HCT116 (cell line): Measurements from ENCODE around the gene FBH1. TPM values are rescaled to one million over a fixed set of nuclear protein-coding genes. Genes with fewer than 3 reads are reported as not detected.

Experiments used
- ATAC-seq: fragments of 200-7000 bp; cut with Tn5 transposase; 2 replicates; pipeline ENCODE4 v1.9.1; 2020; ENCODE audit warnings: mild to moderate bottlenecking, moderate library complexity
- BruUV-seq: library from RNA; stranded (reverse); fragments of 400-500 nt; replicated peaks from 2 replicates; lab custom pipeline; 2021; lab: Mats Ljungman, UMichigan
- CTCF ChIA-PET: fragments of 300-600 bp; sonication (Branson Sonifier 250); formaldehyde crosslinking; loops from one replicate; lab custom pipeline; 2021; ENCODE audit warnings: antibody characterized with exemption; lab: Charles Lee
- POLR2A ChIA-PET: fragments of 300-600, 350-600 bp; sonication (Branson Sonifier 250); formaldehyde crosslinking; loops from one replicate; lab custom pipeline; 2021; ENCODE audit warnings: antibody characterized with exemption; lab: Charles Lee
- RAD21 ChIA-PET, 2 experiments: fragments of 300-600 bp; sonication (Branson Sonifier 250); formaldehyde crosslinking; loops; one replicate each; lab custom pipeline; 2023; ENCODE audit warnings: low total read pairs in 2 of 2; ENCODE audit not compliant: uncharacterized antibody in 2 of 2, unreplicated experiment in 2 of 2, low non-redundant PET in 1 of 2; lab: Charles Lee
- DNase-seq: peaks from one replicate; pipeline ENCODE4 v3.0.0-alpha.2; 2010; ENCODE audit warnings: low read depth, low spot score
- H2AFZ ChIP-seq: fragments of 200-600 bp; shearing (Covaris generic), sonication (generic); 2 replicates; pipeline ENCODE4 v1.6.1; 2017; ENCODE audit warnings: low read depth, mixed run types, mixed read lengths, antibody characterized with exemption, low read length; ENCODE audit not compliant: poor library complexity, severe bottlenecking
- H3K27ac ChIP-seq: 2 replicates; pipeline ENCODE4 v1.5.1; 2012; ENCODE audit warnings: low read depth, low read length
- H3K27me3 ChIP-seq: fragments of 200-600 bp; sonication (generic); 2 replicates; pipeline ENCODE4 v1.6.1; 2016; ENCODE audit warnings: mixed run types, low read length, mixed read lengths; ENCODE audit not compliant: insufficient read depth
- H3K36me3 ChIP-seq, 2 experiments: fragments of 200-500 bp in 1 of 2; fragments of 200-600 bp in 1 of 2; sonication (Bioruptor generic) in 1 of 2; sonication (generic) in 1 of 2; 2 replicates each; pipeline versions ENCODE4 v1.5.1 to v1.6.1; 2014 to 2016; ENCODE audit warnings: low read length in 2 of 2, inconsistent platforms in 1 of 2, mixed read lengths in 1 of 2, mixed run types in 1 of 2; ENCODE audit not compliant: insufficient read depth in 2 of 2, control insufficient read depth in 1 of 2
- H3K4me1 ChIP-seq, 2 experiments: fragments of 200-600 bp in 1 of 2; sonication (generic) in 1 of 2; 2 replicates each; pipeline versions ENCODE4 v1.5.1 to v1.6.1; 2012 to 2017; ENCODE audit warnings: low read length in 2 of 2, inconsistent platforms in 1 of 2, mild to moderate bottlenecking in 1 of 2, mixed read lengths in 1 of 2, mixed run types in 1 of 2, moderate library complexity in 1 of 2; ENCODE audit not compliant: insufficient read depth in 2 of 2, control insufficient read depth in 1 of 2
- H3K4me2 ChIP-seq: fragments of 200-600 bp; sonication (generic); 2 replicates; pipeline ENCODE4 v1.6.1; 2017; ENCODE audit warnings: mixed run types, low read length, mixed read lengths
- H3K4me3 ChIP-seq, 2 experiments: fragments of 200-600 bp in 1 of 2; sonication (generic) in 1 of 2; replicated peaks in 1 of 2; 2 replicates each; pipeline ENCODE4 v1.5.1; 2011 to 2016; ENCODE audit warnings: low read length in 2 of 2, control low read depth in 1 of 2, low read depth in 1 of 2, mild to moderate bottlenecking in 1 of 2, mixed read lengths in 1 of 2, mixed run types in 1 of 2
- H3K79me2 ChIP-seq: fragments of 200-600 bp; sonication (generic); 2 replicates; pipeline ENCODE4 v1.6.1; 2017; ENCODE audit warnings: mild to moderate bottlenecking, mixed run types, low read length, moderate library complexity, mixed read lengths; ENCODE audit not compliant: insufficient read depth
- H3K9ac ChIP-seq: fragments of 200-600 bp; sonication (generic); 2 replicates; pipeline ENCODE4 v1.6.1; 2016; ENCODE audit warnings: low read length, mixed read lengths
- H3K9me2 ChIP-seq: fragments of 200-600 bp; sonication (generic), shearing (Covaris generic); 2 replicates; pipeline ENCODE4 v1.6.1; 2017; ENCODE audit warnings: mixed run types, mild to moderate bottlenecking, moderate library complexity; ENCODE audit not compliant: insufficient read depth
- H3K9me3 ChIP-seq, 2 experiments: fragments of 200-500 bp in 1 of 2; fragments of 200-600 bp in 1 of 2; sonication (Bioruptor generic) in 1 of 2; sonication (generic) in 1 of 2; 2 replicates each; pipeline ENCODE4 v1.6.1; 2014 to 2017; ENCODE audit warnings: low read length in 2 of 2, mixed read lengths in 2 of 2, inconsistent platforms in 1 of 2, low read depth in 1 of 2, mild to moderate bottlenecking in 1 of 2, mixed run types in 1 of 2, moderate library complexity in 1 of 2; ENCODE audit not compliant: control insufficient read depth in 1 of 2, insufficient read depth in 1 of 2
- H4K20me1 ChIP-seq: fragments of 200-600 bp; sonication (generic), shearing (Covaris generic); 2 replicates; pipeline ENCODE4 v1.6.1; 2017; ENCODE audit warnings: mixed run types, mild to moderate bottlenecking, moderate library complexity; ENCODE audit not compliant: insufficient read depth
- CBX3 ChIP-seq: IDR thresholded peaks from 2 replicates; pipeline ENCODE4 v1.6.1; 2012; ENCODE audit warnings: low read depth
- CEBPB ChIP-seq: IDR thresholded peaks from 2 replicates; pipeline ENCODE4 v1.6.1; 2012; ENCODE audit warnings: low read depth
- EZH2phosphoT487 ChIP-seq: fragments of 200-600 bp; IDR thresholded peaks from 2 replicates; pipeline ENCODE4 v1.6.1; 2018; ENCODE audit warnings: antibody characterized with exemption, borderline replicate concordance
- FOSL1 ChIP-seq: IDR thresholded peaks from 2 replicates; pipeline ENCODE4 v1.6.1; 2012; ENCODE audit warnings: low read depth
- JUND ChIP-seq: IDR thresholded peaks from 2 replicates; pipeline ENCODE4 v1.6.1; 2012
- SRF ChIP-seq: IDR thresholded peaks from 2 replicates; pipeline ENCODE4 v1.6.1; 2012; ENCODE audit warnings: low read depth
- TCF7L2 ChIP-seq: IDR thresholded peaks from 2 replicates; pipeline ENCODE4 v1.7.0; 2011; ENCODE audit warnings: borderline replicate concordance, inconsistent platforms; ENCODE audit not compliant: insufficient read depth, insufficient read length; ENCODE audit errors: extremely low read depth
- ZFX ChIP-seq: fragments of 450-650 bp; IDR thresholded peaks from 2 replicates; pipeline ENCODE4 v1.6.1; 2017
- ZNF274 ChIP-seq: fragments of 200-500 bp; sonication (Bioruptor generic); IDR thresholded peaks from 2 replicates; pipeline ENCODE4 v1.6.1; 2014; ENCODE audit warnings: mild to moderate bottlenecking, low read depth, low read length, inconsistent platforms
- intact Hi-C: fragments of 100-400 bp; cut with micrococcal nuclease; formaldehyde crosslinking; loops from 2 replicates; pipeline ENCODE4 v1.10.0; 2022
- total RNA-seq: library from RNA; stranded (reverse); gene quantifications from one replicate; pipeline ENCODE4 v1.2.1, GENCODE V29; 2021; ENCODE audit not compliant: unreplicated experiment
- TF ChIP-seq, protein P1 (sequence below): IDR thresholded peaks from 2 replicates; pipeline ENCODE4 v1.6.1; 2012
- TF ChIP-seq, protein P2 (sequence below): IDR thresholded peaks from 2 replicates; pipeline ENCODE4 v1.6.1; 2012
- TF ChIP-seq, protein P3 (sequence below): IDR thresholded peaks from 2 replicates; pipeline ENCODE4 v1.6.1; 2012; ENCODE audit warnings: low read depth

FBH1 gene
- total RNA-seq, 1 experiment from 2014 or later, result 70.2 TPM

DNA sequence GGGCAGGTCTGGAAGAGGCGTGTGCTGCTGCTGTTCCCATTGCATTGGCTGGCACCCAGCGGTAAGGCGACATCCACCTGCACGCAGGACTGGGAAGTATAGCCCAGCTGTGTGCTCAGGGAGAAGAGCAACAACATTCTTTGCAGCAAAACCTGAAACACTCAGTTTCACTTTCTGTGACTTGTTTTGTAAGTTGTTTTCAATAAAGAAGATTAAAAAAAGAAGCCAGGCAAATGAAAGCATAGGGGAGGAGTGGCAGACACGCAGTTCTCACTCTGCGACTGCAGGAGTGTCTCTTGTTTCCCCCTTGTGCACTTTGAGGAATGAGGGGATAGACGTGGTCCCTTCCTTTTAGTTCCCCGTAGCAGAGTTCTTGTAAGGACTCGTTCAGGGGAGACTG is 5.8 kb downstream of the FBH1 start:
- Histone ChIP-seq H3K9ac (no peak overlapping the region), H3K27ac (no peak overlapping the region), H3K4me2 (no peak overlapping the region)
- no peak for ATAC-seq
- RAD21 ChIA-PET, result no interaction called here
- TF ChIP-seq, protein P1, sequence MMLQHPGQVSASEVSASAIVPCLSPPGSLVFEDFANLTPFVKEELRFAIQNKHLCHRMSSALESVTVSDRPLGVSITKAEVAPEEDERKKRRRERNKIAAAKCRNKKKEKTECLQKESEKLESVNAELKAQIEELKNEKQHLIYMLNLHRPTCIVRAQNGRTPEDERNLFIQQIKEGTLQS, result no peak
- TF ChIP-seq JUND (no peak), SRF (no peak)
- TF ChIP-seq, all 23 proteins: peak for 0
- ChIA-PET POLR2A (no interaction called here), CTCF (no interaction called here)
- Histone ChIP-seq H3K36me3 (peaks cover 14 to 44% of the 10 kb centered on the region in 2 experiments; a peak in 2 of 4 replicates), H3K79me2 (peaks cover 46% of the 10 kb centered on the region), H3K9me2 (no peaks in the 10 kb centered on the region), H3K4me3 (no peak overlapping the region), H3K4me1 (peaks cover 5 to 6% of the 10 kb centered on the region in 2 experiments; a peak in 3 of 4 replicates), H4K20me1 (no peaks in the 10 kb centered on the region), H2AFZ (no peak overlapping the region), H3K27me3 (no peaks in the 10 kb centered on the region), H3K9me3 (peaks cover 0 to 3% of the 10 kb centered on the region in 2 experiments; a peak in 1 of 4 replicates)
- intact Hi-C loops, result no loop called here
- BruUV-seq, result no TSS peak
- no peak for DNase-seq

DNA sequence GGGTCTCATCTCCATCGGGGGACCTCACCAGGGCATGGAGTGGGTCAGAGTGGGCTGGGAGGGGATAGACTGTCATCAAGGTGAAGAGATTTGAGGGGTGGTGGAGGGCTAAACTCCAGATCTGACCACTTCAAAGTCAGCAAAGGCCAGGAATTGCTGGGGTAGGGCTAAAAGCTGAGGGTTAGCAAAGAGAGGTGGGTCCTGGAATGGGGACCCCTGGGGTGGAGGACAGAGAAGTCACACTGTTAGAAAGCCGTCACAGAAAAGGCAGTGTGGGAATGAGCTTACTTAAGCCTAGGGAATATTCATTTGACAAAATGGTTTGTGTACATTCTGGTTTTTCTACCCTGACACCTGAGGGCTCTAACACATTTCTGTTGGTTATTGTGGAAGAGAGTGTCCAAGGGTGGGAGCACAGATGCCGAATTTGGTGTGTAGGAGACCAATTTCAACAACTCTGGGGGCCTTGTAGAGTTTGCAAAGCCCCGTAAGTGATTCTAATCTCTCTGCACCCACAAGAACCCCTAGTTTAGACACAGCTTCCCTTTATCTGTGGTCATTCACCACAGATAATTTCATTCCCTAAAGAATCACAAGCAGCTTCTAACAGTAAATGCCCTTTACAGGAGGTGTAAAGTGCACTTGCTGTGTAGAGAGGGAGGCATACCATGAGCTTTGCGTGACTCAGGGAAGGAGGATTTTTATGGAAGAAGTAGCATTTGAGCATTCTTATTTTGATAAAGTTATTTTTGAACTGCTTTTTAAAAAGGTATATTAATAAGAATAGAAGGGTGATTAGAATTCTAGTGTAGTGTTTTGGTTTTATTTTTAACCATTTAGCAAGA is 6.4 kb downstream of the FBH1 start:
- BruUV-seq, result no TSS peak
- POLR2A ChIA-PET, result no interaction called here
- intact Hi-C loops, result no loop called here

More for the DNA sequence above, 6.4 kb downstream of the FBH1 start:
- no peak overlapping the region for H3K27ac ChIP-seq
- TF ChIP-seq JUND (no peak), FOSL1 (no peak), TCF7L2 (no peak), EZH2phosphoT487 (no peak), ZNF274 (no peak), CEBPB (no peak), CBX3 (no peak), ZFX (no peak)
- TF ChIP-seq, protein P2, sequence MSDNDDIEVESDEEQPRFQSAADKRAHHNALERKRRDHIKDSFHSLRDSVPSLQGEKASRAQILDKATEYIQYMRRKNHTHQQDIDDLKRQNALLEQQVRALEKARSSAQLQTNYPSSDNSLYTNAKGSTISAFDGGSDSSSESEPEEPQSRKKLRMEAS, result no peak
- TF ChIP-seq, protein P3, sequence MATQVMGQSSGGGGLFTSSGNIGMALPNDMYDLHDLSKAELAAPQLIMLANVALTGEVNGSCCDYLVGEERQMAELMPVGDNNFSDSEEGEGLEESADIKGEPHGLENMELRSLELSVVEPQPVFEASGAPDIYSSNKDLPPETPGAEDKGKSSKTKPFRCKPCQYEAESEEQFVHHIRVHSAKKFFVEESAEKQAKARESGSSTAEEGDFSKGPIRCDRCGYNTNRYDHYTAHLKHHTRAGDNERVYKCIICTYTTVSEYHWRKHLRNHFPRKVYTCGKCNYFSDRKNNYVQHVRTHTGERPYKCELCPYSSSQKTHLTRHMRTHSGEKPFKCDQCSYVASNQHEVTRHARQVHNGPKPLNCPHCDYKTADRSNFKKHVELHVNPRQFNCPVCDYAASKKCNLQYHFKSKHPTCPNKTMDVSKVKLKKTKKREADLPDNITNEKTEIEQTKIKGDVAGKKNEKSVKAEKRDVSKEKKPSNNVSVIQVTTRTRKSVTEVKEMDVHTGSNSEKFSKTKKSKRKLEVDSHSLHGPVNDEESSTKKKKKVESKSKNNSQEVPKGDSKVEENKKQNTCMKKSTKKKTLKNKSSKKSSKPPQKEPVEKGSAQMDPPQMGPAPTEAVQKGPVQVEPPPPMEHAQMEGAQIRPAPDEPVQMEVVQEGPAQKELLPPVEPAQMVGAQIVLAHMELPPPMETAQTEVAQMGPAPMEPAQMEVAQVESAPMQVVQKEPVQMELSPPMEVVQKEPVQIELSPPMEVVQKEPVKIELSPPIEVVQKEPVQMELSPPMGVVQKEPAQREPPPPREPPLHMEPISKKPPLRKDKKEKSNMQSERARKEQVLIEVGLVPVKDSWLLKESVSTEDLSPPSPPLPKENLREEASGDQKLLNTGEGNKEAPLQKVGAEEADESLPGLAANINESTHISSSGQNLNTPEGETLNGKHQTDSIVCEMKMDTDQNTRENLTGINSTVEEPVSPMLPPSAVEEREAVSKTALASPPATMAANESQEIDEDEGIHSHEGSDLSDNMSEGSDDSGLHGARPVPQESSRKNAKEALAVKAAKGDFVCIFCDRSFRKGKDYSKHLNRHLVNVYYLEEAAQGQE, result no peak
- TF ChIP-seq, protein P1, result no peak
- H3K36me3 ChIP-seq, result peaks cover 14 to 44% of the 10 kb centered on the region in 2 experiments; a peak in 2 of 4 replicates
- ATAC-seq (no peak), DNase-seq (no peak)
- CTCF ChIA-PET, result no interaction called here
- H4K20me1 ChIP-seq, result no peaks in the 10 kb centered on the region
- no peak overlapping the region for H3K9ac ChIP-seq
- H3K4me2 ChIP-seq, result no peak overlapping the region
- peaks cover 40% of the 10 kb centered on the region for H3K79me2 ChIP-seq
- H2AFZ ChIP-seq, result no peak overlapping the region
- no peaks in the 10 kb centered on the region for H3K9me2 ChIP-seq
- RAD21 ChIA-PET, result no interaction called here
- no peaks in the 10 kb centered on the region; a peak in 1 of 4 replicates for H3K4me1 ChIP-seq
- H3K27me3 ChIP-seq, result no peaks in the 10 kb centered on the region
- no peak overlapping the region for H3K4me3 ChIP-seq
- H3K9me3 ChIP-seq, result peaks cover 0 to 3% of the 10 kb centered on the region in 2 experiments; a peak in 1 of 4 replicates
